Measurements from ENCODE around the gene CCZ1.
"Not testable (repeated sequence)": the region's sequence is repeated elsewhere in the genome, so short reads cannot be mapped to it uniquely, and the experiment has no call there.

CCZ1 gene

GRCh38 chr7:5908835-5909234 lies 10.3 kb downstream of the CCZ1 start:
- DNase-seq (ENCODE audit: low read depth, low spot score): not testable (repeated sequence)

DNA sequence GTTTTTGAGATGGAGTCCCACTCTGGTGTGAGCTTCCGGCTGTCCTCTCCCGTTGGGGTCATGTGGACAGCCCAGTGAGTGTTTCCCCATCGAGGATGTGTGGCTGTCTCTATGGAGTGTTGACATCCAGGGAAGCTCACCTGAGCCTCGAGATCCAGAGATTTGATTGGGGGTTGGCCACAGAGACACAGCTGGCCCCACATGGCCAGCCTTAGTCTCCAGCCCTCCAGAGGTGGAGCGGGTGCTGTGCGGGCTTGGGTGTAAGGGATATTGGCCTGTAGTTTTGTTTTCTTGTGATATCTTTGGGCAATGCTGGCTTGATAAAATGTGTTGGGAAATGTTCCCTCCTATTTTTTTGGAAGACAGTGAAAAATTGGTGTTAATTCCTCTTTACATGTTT lies 18.0 kb downstream of the CCZ1 start:
- not testable (repeated sequence) for DNase-seq (ENCODE audit: low read depth, low spot score)

GRCh38 chr7:5924180-5924579 lies 25.6 kb downstream of the CCZ1 start:
- not testable (repeated sequence) for DNase-seq (ENCODE audit: low read depth, low spot score)

GRCh38 chr7:5924630-5925029 lies 26.1 kb downstream of the CCZ1 start:
- DNase-seq (ENCODE audit: low read depth, low spot score): not testable (repeated sequence)

DNA sequence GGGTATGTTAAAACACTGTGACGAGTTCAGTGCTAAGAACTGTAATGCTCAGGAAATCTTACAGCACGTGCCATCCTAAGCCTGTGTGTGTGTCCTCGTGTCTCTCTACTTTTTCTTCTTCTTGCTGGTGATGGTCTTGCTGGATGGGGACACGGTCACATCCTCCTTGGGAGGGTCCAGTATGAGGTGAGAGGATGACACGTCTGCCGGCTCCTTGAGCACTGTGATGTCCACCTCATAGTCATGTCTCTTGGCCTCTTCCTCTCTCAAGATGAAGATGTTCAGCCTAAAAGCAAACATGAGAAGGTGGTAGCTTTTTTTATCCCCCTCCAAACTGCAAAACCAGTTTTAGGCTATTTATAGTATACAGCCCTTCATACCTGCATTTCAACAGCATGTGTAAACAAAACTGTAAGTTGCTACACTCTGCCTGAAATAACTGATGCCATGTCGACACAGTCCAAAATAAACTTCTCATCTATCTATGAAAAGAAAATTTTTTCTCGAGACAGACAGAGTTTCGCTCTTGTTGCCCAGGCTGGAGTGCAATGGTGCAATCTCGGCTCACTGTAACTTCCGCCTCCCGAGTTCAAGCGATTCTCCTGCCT lies 27.8 kb downstream of the CCZ1 start:
- not testable (repeated sequence) for DNase-seq (ENCODE audit: low read depth, low spot score)

DNA sequence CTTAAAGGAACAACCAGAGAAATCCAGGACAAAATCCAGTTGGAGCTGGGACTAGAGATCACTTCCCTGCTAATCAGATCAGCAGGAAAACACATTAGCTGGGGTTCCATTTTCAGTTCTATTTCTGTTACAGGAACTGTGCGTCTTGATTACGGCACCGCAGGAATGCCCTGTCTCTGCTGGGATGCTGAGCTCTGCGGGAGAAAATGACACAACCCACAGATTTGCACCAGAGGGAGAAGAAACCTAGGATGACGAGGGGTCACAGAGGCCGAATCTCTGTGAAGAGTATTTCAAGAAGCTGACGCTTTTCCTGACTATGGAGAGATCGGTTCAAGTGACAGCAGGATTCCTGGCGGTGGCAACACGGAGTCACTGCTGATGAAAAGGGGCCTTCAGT lies 31.8 kb downstream of the CCZ1 start:
- not testable (repeated sequence) for DNase-seq (ENCODE audit: low read depth, low spot score)

GRCh38 chr7:5931250-5931649 lies 32.7 kb downstream of the CCZ1 start:
- not testable (repeated sequence) for DNase-seq (ENCODE audit: low read depth, low spot score)

DNA sequence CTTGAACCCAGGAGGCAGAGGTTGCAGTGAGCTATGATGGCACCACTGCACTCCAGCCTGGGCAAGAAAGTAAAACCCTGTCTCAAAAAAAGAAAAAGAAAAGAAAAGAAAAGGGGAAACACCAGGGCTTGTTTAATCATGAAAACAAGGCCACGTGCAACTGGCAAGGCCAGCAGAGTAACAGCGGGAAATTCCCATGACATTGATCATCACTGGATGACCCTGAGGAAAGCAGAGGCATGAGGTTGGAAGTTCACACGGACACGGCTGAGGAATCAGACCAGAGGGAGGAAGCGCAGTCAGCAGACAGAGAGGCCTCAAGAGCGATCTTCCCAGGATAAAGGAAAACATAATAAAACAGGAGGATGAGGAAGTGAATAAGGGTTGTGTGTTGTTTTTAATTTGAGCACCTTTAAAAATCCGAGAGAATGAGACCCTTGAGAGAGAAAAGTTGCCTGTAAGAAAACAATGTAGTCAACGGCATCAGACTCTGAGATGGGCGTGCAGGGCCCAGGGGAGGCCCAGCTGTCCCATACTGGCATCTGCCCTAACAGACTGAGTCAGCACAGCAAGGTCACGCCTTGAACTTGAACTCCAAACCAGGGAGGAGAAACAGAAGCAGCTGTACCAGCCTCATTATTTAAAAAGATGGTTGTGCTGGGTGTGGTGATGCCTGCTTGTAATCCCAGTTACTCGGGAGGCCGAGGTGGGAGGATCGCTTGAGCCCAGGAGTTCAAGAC lies 33.5 kb downstream of the CCZ1 start:
- DNase-seq (ENCODE audit: low read depth, low spot score): peak; percentile 17

GRCh38 chr7:5934945-5935450 lies 36.5 kb downstream of the CCZ1 start:
- DNase-seq (ENCODE audit: low read depth, low spot score): not testable (repeated sequence)

DNA sequence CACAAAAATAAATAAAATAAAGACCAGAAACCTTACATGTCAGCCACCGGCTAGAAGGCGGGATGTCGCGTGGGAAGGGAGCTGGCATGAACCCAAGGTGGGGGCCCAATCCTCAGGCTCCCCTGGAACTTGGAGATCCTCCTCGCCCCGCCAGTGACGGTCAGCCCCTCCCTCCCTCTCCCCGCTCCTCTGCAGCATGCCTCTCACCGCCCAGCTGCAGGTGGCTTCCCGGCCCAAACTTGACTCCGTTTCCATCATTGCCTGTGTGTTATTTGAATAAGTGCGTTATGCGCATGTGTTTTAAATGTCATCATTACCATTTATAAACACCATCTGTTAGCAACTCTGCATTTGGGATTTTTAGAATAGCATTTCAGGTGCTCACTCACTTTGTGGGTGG lies 64.7 kb downstream of the CCZ1 start:
- not testable (repeated sequence) for DNase-seq (ENCODE audit: low read depth, low spot score)

DNA sequence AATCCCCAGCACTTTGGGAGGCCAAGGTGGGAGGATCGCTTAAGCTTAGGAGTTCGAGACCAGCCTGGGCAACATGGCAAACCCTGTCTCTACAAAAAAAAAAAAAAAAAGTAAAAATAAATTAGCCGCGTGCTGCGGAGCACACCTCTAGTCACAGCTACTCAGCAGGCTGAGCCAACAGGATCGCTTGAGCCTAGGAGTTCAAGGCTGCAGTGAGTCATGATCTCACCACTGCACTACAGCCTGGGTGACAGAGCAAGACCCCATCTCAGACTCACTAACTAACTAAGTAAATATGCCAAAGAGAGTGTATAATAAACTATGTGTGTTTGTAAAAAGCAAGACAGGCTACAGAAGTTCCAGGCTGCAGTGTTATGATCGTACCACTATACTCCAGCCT lies 65.3 kb downstream of the CCZ1 start:
- DNase-seq (ENCODE audit: low read depth, low spot score): not testable (repeated sequence)

DNA sequence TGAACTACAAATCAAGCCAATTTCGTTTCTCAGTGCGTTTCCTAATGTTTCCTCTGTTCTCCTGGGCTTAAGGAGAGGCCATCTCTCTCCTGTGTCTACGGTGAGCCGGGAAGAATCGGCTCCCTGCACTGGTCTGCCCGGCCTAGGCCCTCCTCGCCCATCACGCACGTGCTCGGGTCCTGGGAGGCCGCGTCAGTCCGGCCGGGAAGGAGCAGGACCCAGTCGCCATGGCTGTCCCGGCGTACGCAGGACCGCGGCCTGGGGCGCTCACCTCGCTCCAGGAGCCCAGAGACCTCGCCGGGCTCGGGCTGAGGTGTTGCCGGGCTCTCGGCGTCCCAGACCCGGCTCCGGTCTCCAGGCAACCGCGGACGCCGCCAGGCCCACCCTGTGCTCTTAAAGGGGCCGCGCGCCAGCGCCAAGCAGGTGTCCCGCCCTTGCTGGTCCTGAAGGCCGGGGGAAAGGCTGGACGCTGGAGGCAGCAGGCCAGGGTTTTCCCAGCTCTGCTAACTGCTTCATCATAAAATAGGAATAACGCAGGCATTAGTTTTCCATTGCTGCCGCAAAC lies 71.9 kb downstream of the CCZ1 start, which contains the start of gene RSPH10B:
TSS of gene RSPH10B (minus strand) at position 343 of the 565 bp plus-strand sequence. CDS start 3,573 bp downstream, outside the sequence.
- DNase-seq (ENCODE audit: low read depth, low spot score): peak; percentile 2

DNA sequence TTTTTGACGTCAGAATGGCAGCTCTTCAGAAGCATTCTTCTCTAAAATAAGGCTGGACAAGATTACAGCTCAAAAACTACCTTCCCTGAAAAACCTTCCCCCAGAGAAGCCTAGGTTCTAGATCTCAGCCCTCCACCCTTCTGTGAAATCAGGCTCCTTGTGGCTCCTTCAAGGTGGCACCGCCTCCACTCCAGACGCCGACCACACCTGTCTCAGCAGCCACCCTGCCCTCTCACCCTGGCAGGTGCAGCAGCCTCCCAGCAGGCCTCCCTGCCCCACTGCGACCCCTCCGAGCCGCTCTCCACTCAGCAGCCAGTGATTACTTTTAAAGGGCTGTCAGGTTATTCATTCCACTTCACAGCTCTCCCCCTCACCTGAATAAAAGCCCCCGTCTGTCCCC lies 75.0 kb downstream of the CCZ1 start:
- DNase-seq (ENCODE audit: low read depth, low spot score): not testable (repeated sequence)
